Left lung (tissue), 10 donors: Measurements from ENCODE around the gene HOXD13. TPM values are rescaled to one million over a fixed set of nuclear protein-coding genes. Genes with fewer than 3 reads are reported as not detected.

ENCODE experiments used
- ATAC-seq: fragments of 200-7000 bp; cut with Tn5 transposase; one replicate; pipeline ENCODE4 v1.9.1; 2020; ENCODE audit warnings: moderate library complexity
- DNase-seq, 4 donors: peaks; one replicate each; pipeline ENCODE4 v3.0.0-alpha.2; 2013 to 2020
- H3K27ac ChIP-seq, 2 donors: fragments of 200-600 bp; sonication (generic) in 1 of 2; one replicate each; pipeline versions ENCODE4 v1.5.0 to v1.8.0; 2020 to 2021
- H3K27me3 ChIP-seq, 2 donors: fragments of 200-600 bp; sonication (generic) in 1 of 2; one replicate each; pipeline versions ENCODE4 v1.5.0 to v1.8.0; 2020 to 2021
- H3K36me3 ChIP-seq, 2 donors: fragments of 200-600 bp; sonication (generic) in 1 of 2; one replicate each; pipeline versions ENCODE4 v1.5.0 to v1.8.0; 2020 to 2021
- H3K4me1 ChIP-seq, 2 donors: fragments of 200-600 bp; one replicate each; pipeline ENCODE4 v1.8.0; 2021
- H3K4me3 ChIP-seq, 2 donors: fragments of 200-600 bp; sonication (generic) in 1 of 2; one replicate each; pipeline versions ENCODE4 v1.5.0 to v1.8.0; 2020 to 2021; ENCODE audit warnings: mild to moderate bottlenecking in 1 of 2
- H3K9me3 ChIP-seq, 2 donors: fragments of 200-600 bp; sonication (generic) in 1 of 2; one replicate each; pipeline versions ENCODE4 v1.5.0 to v1.8.0; 2020 to 2021
- intact Hi-C, 2 donors: fragments of 100-400 bp; cut with DNase I; formaldehyde crosslinking; loops; one replicate each; pipeline versions ENCODE4 v1.11.2 to v1.14.2; 2022
- polyA plus RNA-seq, 6 donors: library from polyadenylated mRNA; unstranded; fragments of 120-200 nt; gene quantifications; one replicate each; pipeline ENCODE4 v1.2.1, GENCODE V29; 2013; ENCODE audit not compliant: insufficient read length in 6 of 6
- total RNA-seq, 2 donors: library from RNA; stranded (reverse); fragmentation: NEBNext Ultra II Directional; extraction: Animal tissue kit (Norgen Biotek cat#: 25700); gene quantifications; one replicate each; pipeline ENCODE4 v1.2.1, GENCODE V29; 2021
- TF ChIP-seq, protein P1 (sequence below), 2 donors: fragments of 200-600 bp; sonication (generic) in 1 of 2; IDR thresholded peaks; one replicate each; pipeline versions ENCODE4 v1.5.0 to v1.8.0; 2021; ENCODE audit warnings: antibody characterized with exemption in 2 of 2
- donor health status: DM: no; HTN: yes; CAD: no.
- donor health status: DM: no; HTN: no; CAD: no.

HOXD13 gene
- total and polyA plus RNA-seq, 8 donors = not detected

DNA sequence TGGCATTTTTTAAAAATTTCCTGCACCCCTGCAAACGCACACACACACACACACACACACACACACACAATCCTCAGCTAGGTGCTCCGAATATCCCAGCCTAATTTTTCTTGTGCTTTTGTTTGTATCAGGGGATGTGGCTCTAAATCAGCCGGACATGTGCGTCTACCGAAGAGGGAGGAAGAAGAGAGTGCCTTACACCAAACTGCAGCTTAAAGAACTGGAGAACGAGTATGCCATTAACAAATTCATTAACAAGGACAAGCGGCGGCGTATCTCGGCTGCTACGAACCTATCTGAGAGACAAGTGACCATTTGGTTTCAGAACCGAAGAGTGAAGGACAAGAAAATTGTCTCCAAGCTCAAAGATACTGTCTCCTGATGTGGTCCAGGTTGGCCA lies 1.8 kb downstream of the HOXD13 start:
- no peak for DNase-seq
- ATAC-seq = no peak
- no peaks in the 10 kb centered on the region for H3K36me3 ChIP-seq
- TF ChIP-seq, protein P1, sequence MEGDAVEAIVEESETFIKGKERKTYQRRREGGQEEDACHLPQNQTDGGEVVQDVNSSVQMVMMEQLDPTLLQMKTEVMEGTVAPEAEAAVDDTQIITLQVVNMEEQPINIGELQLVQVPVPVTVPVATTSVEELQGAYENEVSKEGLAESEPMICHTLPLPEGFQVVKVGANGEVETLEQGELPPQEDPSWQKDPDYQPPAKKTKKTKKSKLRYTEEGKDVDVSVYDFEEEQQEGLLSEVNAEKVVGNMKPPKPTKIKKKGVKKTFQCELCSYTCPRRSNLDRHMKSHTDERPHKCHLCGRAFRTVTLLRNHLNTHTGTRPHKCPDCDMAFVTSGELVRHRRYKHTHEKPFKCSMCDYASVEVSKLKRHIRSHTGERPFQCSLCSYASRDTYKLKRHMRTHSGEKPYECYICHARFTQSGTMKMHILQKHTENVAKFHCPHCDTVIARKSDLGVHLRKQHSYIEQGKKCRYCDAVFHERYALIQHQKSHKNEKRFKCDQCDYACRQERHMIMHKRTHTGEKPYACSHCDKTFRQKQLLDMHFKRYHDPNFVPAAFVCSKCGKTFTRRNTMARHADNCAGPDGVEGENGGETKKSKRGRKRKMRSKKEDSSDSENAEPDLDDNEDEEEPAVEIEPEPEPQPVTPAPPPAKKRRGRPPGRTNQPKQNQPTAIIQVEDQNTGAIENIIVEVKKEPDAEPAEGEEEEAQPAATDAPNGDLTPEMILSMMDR (IDR thresholded peaks at IDR 0.05) = no peak
- H3K4me1 ChIP-seq = peaks cover 3 to 30% of the 10 kb centered on the region in 2 donors
- H3K4me3 ChIP-seq = no peak overlapping the region
- no peaks in the 10 kb centered on the region for H3K9me3 ChIP-seq
- H3K27me3 ChIP-seq = peaks cover 99 to 100% of the 10 kb centered on the region in 2 donors
- H3K27ac ChIP-seq = no peak overlapping the region
- intact Hi-C loops = loop anchor here in 1 of 2 donors (10.0 kb wide), 1 partner anchor 410 kb away; no protein-coding TSS in a partner anchor

DNA sequence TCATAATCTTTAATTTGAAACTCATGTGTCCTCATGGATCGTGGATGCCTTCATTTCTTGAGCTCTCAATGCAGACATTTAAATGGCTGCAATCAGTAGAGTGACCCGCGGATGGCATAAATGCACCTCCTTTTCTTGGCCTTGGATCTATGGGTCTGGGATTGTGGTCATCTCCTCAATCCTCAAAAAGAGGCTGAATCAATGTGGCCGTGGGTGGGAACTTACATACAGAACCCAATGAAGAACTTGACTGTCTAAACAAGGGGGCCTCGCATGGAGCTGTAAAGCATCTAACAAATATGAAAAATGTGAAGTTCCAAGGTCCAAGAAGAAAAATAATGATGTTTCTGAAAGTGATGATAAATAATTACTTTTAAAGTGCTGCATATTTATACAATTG lies 2.9 kb downstream of the HOXD13 start:
- no peak overlapping the region for H3K27ac ChIP-seq
- peaks cover 3 to 30% of the 10 kb centered on the region in 2 donors for H3K4me1 ChIP-seq
- H3K27me3 ChIP-seq = peaks cover 99 to 100% of the 10 kb centered on the region in 2 donors
- no peaks in the 10 kb centered on the region for H3K9me3 ChIP-seq
- intact Hi-C loops = loop anchor here in 1 of 2 donors (10.0 kb wide), 1 partner anchor 411 kb away; no protein-coding TSS in a partner anchor
- TF ChIP-seq, protein P1 (IDR thresholded peaks at IDR 0.05) = no peak
- H3K36me3 ChIP-seq = no peaks in the 10 kb centered on the region
- H3K4me3 ChIP-seq = no peak overlapping the region
- no peak for DNase-seq
- ATAC-seq = no peak

DNA sequence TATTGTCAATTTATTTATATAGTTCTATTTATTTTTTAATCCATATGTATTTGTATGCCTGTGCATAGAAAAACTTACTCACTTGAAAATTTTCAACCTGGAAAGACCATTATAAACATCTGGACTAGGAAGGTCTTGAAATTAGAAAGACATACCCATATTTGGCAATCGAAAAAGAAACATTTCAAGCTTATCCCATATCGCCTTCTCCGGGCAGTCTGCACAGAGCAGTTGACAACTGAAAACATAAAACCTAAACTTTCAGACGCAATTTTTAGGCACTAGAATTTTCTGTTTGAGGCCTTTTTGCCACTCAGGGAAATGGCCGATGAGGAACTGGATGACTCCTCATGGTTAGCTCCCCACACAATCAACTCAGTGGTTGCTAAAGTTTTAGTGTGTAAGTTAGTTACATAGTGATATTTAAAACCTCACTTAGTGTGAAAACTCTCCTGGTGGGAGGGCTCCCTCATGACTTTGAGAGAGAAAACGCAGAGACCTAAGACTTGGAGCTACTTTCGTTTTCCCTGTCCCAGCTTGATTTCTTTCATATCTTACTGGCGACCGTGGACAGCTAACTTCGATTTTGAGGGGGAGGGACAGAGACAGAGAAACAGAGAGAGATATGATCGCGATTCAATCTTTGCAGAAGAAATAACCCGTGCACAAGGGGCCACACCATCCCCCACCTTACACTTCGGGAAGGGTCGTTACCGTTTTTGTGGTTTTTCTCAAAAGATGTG lies 3.9 kb downstream of the HOXD13 start:
- no peaks in the 10 kb centered on the region for H3K9me3 ChIP-seq
- TF ChIP-seq, protein P1 (IDR thresholded peaks at IDR 0.05) = no peak
- ATAC-seq (no peak), DNase-seq (no peak)
- no peaks in the 10 kb centered on the region for H3K36me3 ChIP-seq
- intact Hi-C loops = loop anchor here in 1 of 2 donors (10.0 kb wide), 1 partner anchor 412 kb away; no protein-coding TSS in a partner anchor
- H3K4me3 ChIP-seq = peak overlapping the region in 1 of 2 donors; percentile 34
- no peak overlapping the region for H3K27ac ChIP-seq
- H3K4me1 ChIP-seq = peaks cover 3 to 30% of the 10 kb centered on the region in 2 donors
- H3K27me3 ChIP-seq = peaks cover 99 to 100% of the 10 kb centered on the region in 2 donors

DNA sequence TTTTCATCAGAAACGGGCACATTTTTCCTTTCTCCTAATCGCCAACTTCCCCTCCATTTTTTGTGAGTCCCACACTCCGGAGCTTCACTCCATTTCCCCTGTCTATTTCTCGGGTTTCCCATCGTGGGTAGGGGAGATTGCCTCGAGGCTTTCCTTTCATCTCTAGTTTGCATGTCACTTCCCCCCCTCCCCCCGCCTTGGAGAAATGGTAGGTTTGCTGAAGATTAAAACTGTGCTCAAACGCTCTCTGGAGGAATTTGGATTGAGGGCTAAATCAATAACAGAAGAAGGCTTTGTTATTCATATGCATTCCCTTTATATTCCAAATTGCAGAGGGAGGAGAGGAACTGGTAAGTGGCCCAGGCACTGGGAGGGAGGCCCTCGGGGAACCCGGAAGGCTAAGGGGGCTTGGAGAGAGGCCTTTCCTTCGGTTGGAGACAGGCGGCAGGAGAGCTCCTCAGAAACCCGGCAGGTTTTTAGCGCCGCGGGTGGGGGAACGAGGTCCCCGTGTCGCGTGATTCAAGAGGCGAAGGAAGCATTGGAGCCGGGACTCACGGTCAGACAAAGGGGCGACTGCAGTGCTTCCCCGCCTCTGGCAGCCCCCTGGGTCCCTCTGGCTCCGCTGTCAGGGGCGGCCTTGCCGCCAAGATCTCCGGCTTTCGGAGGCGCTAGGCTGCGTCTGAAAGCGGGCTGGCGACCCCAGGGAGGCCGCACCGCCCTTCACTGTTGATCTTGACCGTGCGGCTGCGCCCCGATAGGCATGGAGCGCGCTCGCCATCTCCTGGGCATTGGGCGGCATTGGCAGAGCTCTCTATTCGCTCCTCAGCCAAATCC lies 4.7 kb downstream of the HOXD13 start:
- Histone ChIP-seq H3K4me3 (peak overlapping the region; percentile 3 to 34), H3K27ac (no peak overlapping the region), H3K9me3 (no peaks in the 10 kb centered on the region), H3K36me3 (no peaks in the 10 kb centered on the region), H3K27me3 (peaks cover 99 to 100% of the 10 kb centered on the region in 2 donors), H3K4me1 (peaks cover 3 to 30% of the 10 kb centered on the region in 2 donors)
- ATAC-seq = peak; percentile 97
- TF ChIP-seq, protein P1 (IDR thresholded peaks at IDR 0.05) = peak; percentile 67 to 75
- peak in 3 of 4 donors; percentile 56 to 86 (median 80) for DNase-seq
- intact Hi-C loops = loop anchor here in 1 of 2 donors (10.0 kb wide), 1 partner anchor 412 kb away; no protein-coding TSS in a partner anchor
